ENCODE measurements around the gene IGF2R. TPM values are rescaled to one million over a fixed set of nuclear protein-coding genes. Genes with fewer than 3 reads are reported as not detected.
A peak's percentile ranks its signal among the peaks of the same experiment; 100 is the strongest.

Gene IGF2R
- total RNA-seq, 1 donor from 2014 or later, result 156 TPM

GRCh38 chr6:160060221-160060620, 91.3 kb downstream of the IGF2R start:
- Histone ChIP-seq H3K27ac (no peak overlapping the region), H3K27me3 (ENCODE audit: low read depth) (no peaks in the 10 kb centered on the region), H3K9me3 (no peaks in the 10 kb centered on the region), H3K36me3 (peaks cover 98% of the 10 kb centered on the region), H3K4me1 (peaks cover under 1% of the 10 kb centered on the region), H3K4me3 (no peak overlapping the region)
- intact Hi-C loops (cut with DNase I), result no loop called here
- DNase-seq (no peak), ATAC-seq (no peak)
- no peak for TF ChIP-seq CTCF (IDR thresholded peaks at IDR 0.05)

- ATAC-seq, result peak in 1 of 2 donors; percentile 12
- peaks cover 97% of the 10 kb centered on the region for H3K36me3 ChIP-seq
Measured at GRCh38 chr6:160060920-160061447, 92.1 kb downstream of the IGF2R start.

GRCh38 chr6:160063771-160064413, 95.0 kb downstream of the IGF2R start:
- Histone ChIP-seq H3K9me3 (no peaks in the 10 kb centered on the region), H3K36me3 (peaks cover 95% of the 10 kb centered on the region), H3K4me1 (no peaks in the 10 kb centered on the region), H3K27ac (no peak overlapping the region), H3K27me3 (ENCODE audit: low read depth) (no peaks in the 10 kb centered on the region), H3K4me3 (no peak overlapping the region)
- no peak for TF ChIP-seq CTCF (IDR thresholded peaks at IDR 0.05)
- DNase-seq (no peak), ATAC-seq (no peak)
- intact Hi-C loops (cut with DNase I), result no loop called here

More at GRCh38 chr6:160060920-160061447, 92.1 kb downstream of the IGF2R start:
- DNase-seq, result no peak
- intact Hi-C loops (cut with DNase I), result no loop called here
- no peak overlapping the region for H3K4me3 ChIP-seq
- no peaks in the 10 kb centered on the region for H3K9me3 ChIP-seq
- H3K4me1 ChIP-seq, result no peaks in the 10 kb centered on the region
- TF ChIP-seq CTCF (IDR thresholded peaks at IDR 0.05), result no peak
- no peaks in the 10 kb centered on the region for H3K27me3 ChIP-seq (ENCODE audit: low read depth)
- H3K27ac ChIP-seq, result no peak overlapping the region

- ATAC-seq (no peak), DNase-seq (no peak)
- Histone ChIP-seq H3K9me3 (no peaks in the 10 kb centered on the region), H3K27me3 (ENCODE audit: low read depth) (no peaks in the 10 kb centered on the region), H3K27ac (no peak overlapping the region), H3K4me1 (no peaks in the 10 kb centered on the region), H3K36me3 (peaks cover 95% of the 10 kb centered on the region), H3K4me3 (no peak overlapping the region)
- TF ChIP-seq CTCF (IDR thresholded peaks at IDR 0.05), result no peak
- intact Hi-C loops (cut with DNase I), result no loop called here
Measured at GRCh38 chr6:160065200-160065599, 96.3 kb downstream of the IGF2R start.

- no peak for TF ChIP-seq CTCF (IDR thresholded peaks at IDR 0.05)
- no peaks in the 10 kb centered on the region for H3K9me3 ChIP-seq
- H3K36me3 ChIP-seq, result peaks cover 94% of the 10 kb centered on the region
- no peaks in the 10 kb centered on the region for H3K27me3 ChIP-seq (ENCODE audit: low read depth)
- intact Hi-C loops (cut with DNase I), result no loop called here
- H3K27ac ChIP-seq, result no peak overlapping the region
- no peaks in the 10 kb centered on the region for H3K4me1 ChIP-seq
- DNase-seq (no peak), ATAC-seq (no peak)
- no peak overlapping the region for H3K4me3 ChIP-seq
Measured at GRCh38 chr6:160067564-160067963, 98.7 kb downstream of the IGF2R start.
